ENCODE measurements around the gene E2F2. TPM values are rescaled to one million over a fixed set of nuclear protein-coding genes. Genes with fewer than 3 reads are reported as not detected.

Gene E2F2
- total and polyA plus RNA-seq, 8 donors = 3.2 to 5.8 (median 4.2) TPM

GRCh38 chr1:23565776-23566175 is 34.7 kb upstream of the E2F2 start:
- intact Hi-C loops (cut with DNase I) = no loop called here
- Histone ChIP-seq H3K36me3 (no peaks in the 10 kb centered on the region), H3K27me3 (peaks cover 0 to 55% of the 10 kb centered on the region in 2 donors), H3K27ac (no peak overlapping the region), H3K4me1 (peaks cover 24 to 58% of the 10 kb centered on the region in 2 donors), H3K9me3 (no peaks in the 10 kb centered on the region), H3K4me3 (no peak overlapping the region)
- TF ChIP-seq CTCF (IDR thresholded peaks at IDR 0.05) = no peak
- DNase-seq (no peak), ATAC-seq (no peak)

- intact Hi-C loops (cut with DNase I) = no loop called here
- H3K4me1 ChIP-seq = peaks cover 34 to 70% of the 10 kb centered on the region in 2 donors
- peak overlapping the region; percentile 36 to 96 for H3K27ac ChIP-seq
- no peak overlapping the region for H3K4me3 ChIP-seq
- ATAC-seq = no peak
- peaks cover 0 to 49% of the 10 kb centered on the region in 2 donors for H3K27me3 ChIP-seq
- no peak for DNase-seq
- H3K36me3 ChIP-seq = no peaks in the 10 kb centered on the region
- no peak for TF ChIP-seq CTCF (IDR thresholded peaks at IDR 0.05)
- H3K9me3 ChIP-seq = no peaks in the 10 kb centered on the region
These were observed 33.6 kb upstream of the E2F2 start for GRCh38 chr1:23564529-23565122.

GRCh38 chr1:23563755-23564374 is 32.8 kb upstream of the E2F2 start:
- Histone ChIP-seq H3K36me3 (no peaks in the 10 kb centered on the region), H3K4me1 (peaks cover 34 to 66% of the 10 kb centered on the region in 2 donors), H3K27ac (peak overlapping the region; percentile 36 to 96), H3K4me3 (no peak overlapping the region), H3K27me3 (peaks cover 0 to 44% of the 10 kb centered on the region in 2 donors), H3K9me3 (no peaks in the 10 kb centered on the region)
- intact Hi-C loops (cut with DNase I) = no loop called here
- DNase-seq (no peak), ATAC-seq (no peak)
- no peak for TF ChIP-seq CTCF (IDR thresholded peaks at IDR 0.05)

GRCh38 chr1:23563003-23563402 is 32.0 kb upstream of the E2F2 start:
- DNase-seq = no peak
- intact Hi-C loops (cut with DNase I) = no loop called here
- no peak for ATAC-seq
- Histone ChIP-seq H3K4me3 (no peak overlapping the region), H3K4me1 (peaks cover 34 to 67% of the 10 kb centered on the region in 2 donors), H3K9me3 (no peaks in the 10 kb centered on the region), H3K27ac (peak overlapping the region; percentile 95 to 96), H3K36me3 (no peaks in the 10 kb centered on the region), H3K27me3 (peaks cover 0 to 44% of the 10 kb centered on the region in 2 donors)
- no peak for TF ChIP-seq CTCF (IDR thresholded peaks at IDR 0.05)

GRCh38 chr1:23562137-23562876 is 31.3 kb upstream of the E2F2 start:
- no peaks in the 10 kb centered on the region for H3K9me3 ChIP-seq
- peaks cover 0 to 44% of the 10 kb centered on the region in 2 donors for H3K27me3 ChIP-seq
- H3K4me1 ChIP-seq = peaks cover 40 to 67% of the 10 kb centered on the region in 2 donors
- intact Hi-C loops (cut with DNase I) = no loop called here
- H3K4me3 ChIP-seq = no peak overlapping the region
- ATAC-seq (peak; percentile 69), DNase-seq (peak; percentile 95 to 99 (median 96))
- peaks cover 0 to 3% of the 10 kb centered on the region in 2 donors for H3K36me3 ChIP-seq
- no peak for TF ChIP-seq CTCF (IDR thresholded peaks at IDR 0.05)
- H3K27ac ChIP-seq = peak overlapping the region; percentile 95 to 96

Measured in left lung (tissue), 10 donors.